DOHH2 (cell line): ENCODE results near the gene TMEM156.

Experiments
- H3F3A ChIP-seq: fragments of 200-600 bp; sonication (generic), shearing (Covaris generic); 2 replicates; pipeline ENCODE4 v1.6.0; 2016; ENCODE audit warnings: antibody characterized with exemption, mild to moderate bottlenecking; ENCODE audit not compliant: control insufficient read depth, insufficient read depth
- H3K27ac ChIP-seq: fragments of 200-600 bp; sonication (generic); 2 replicates; pipeline ENCODE4 v1.5.1; 2014; ENCODE audit warnings: low read depth, mild to moderate bottlenecking, low read length, moderate library complexity
- H3K27me3 ChIP-seq: fragments of 200-600 bp; sonication (generic); 2 replicates; pipeline ENCODE4 v1.6.1; 2014; ENCODE audit warnings: mild to moderate bottlenecking, low read length, mixed read lengths; ENCODE audit not compliant: control insufficient read depth
- H3K36me3 ChIP-seq: fragments of 200-600 bp; sonication (generic); 2 replicates; pipeline ENCODE4 v1.6.1; 2014; ENCODE audit warnings: mild to moderate bottlenecking, low read length, moderate library complexity, mixed read lengths; ENCODE audit not compliant: control insufficient read depth
- H3K4me1 ChIP-seq: fragments of 200-600 bp; sonication (generic); 2 replicates; pipeline ENCODE4 v1.6.1; 2014; ENCODE audit warnings: mild to moderate bottlenecking, low read length, mixed read lengths; ENCODE audit not compliant: control insufficient read depth
- H3K4me2 ChIP-seq: fragments of 200-600 bp; sonication (generic); 2 replicates; pipeline ENCODE4 v1.6.0; 2014; ENCODE audit warnings: mild to moderate bottlenecking, low read length, moderate library complexity
- H3K4me3 ChIP-seq: fragments of 200-600 bp; sonication (generic); 2 replicates; pipeline ENCODE4 v1.5.1; 2014; ENCODE audit warnings: mild to moderate bottlenecking, low read length, mixed read lengths
- H3K79me2 ChIP-seq: fragments of 200-600 bp; sonication (generic); 2 replicates; pipeline ENCODE4 v1.6.1; 2014; ENCODE audit warnings: mild to moderate bottlenecking, low read length, mixed read lengths; ENCODE audit not compliant: control insufficient read depth
- H3K9me2 ChIP-seq: fragments of 200-600 bp; sonication (generic); replicated peaks from 2 replicates; pipeline ENCODE4 v1.6.1; 2014; ENCODE audit warnings: mild to moderate bottlenecking, low read length, mixed read lengths; ENCODE audit not compliant: control insufficient read depth
- H3K9me3 ChIP-seq: fragments of 200-600 bp; sonication (generic); 2 replicates; pipeline ENCODE4 v1.6.1; 2014; ENCODE audit warnings: antibody characterized with exemption, low read length, mixed read lengths; ENCODE audit not compliant: control insufficient read depth, insufficient read depth
- H4K20me1 ChIP-seq: fragments of 200-600 bp; sonication (generic); 2 replicates; pipeline ENCODE4 v1.6.0; 2014; ENCODE audit warnings: low read depth, mild to moderate bottlenecking, antibody characterized with exemption, low read length, moderate library complexity; ENCODE audit not compliant: control insufficient read depth, insufficient read depth
- CTCF ChIP-seq: fragments of 200-600 bp; sonication (generic); IDR thresholded peaks from one replicate; pipeline ENCODE4 v1.5.1; 2014; ENCODE audit warnings: antibody characterized with exemption, mild to moderate bottlenecking, low read depth, low read length; ENCODE audit not compliant: poor library complexity, severe bottlenecking
- EZH2phosphoT487 ChIP-seq: fragments of 200-600 bp; sonication (generic); IDR thresholded peaks from 2 replicates; pipeline ENCODE4 v1.6.1; 2017; ENCODE audit warnings: borderline replicate concordance, mild to moderate bottlenecking, antibody characterized with exemption, low read length, moderate library complexity, mixed read lengths

The TMEM156 gene

GRCh38 chr4:39063430-39063829 is 31.2 kb upstream of the TMEM156 start:
- Histone ChIP-seq H3K9me3 (no peaks in the 10 kb centered on the region), H3K4me3 (no peak overlapping the region), H3K79me2 (peaks cover 89% of the 10 kb centered on the region), H3K27ac (no peak overlapping the region), H4K20me1 (peaks cover 6% of the 10 kb centered on the region; the same call in 1 of the 2 replicates), H3K27me3 (no peaks in the 10 kb centered on the region), H3K36me3 (no peaks in the 10 kb centered on the region), H3F3A (0 out of 2 replicates have a peak, but pooled peaks cover 3% of the 10 kb centered on the region), H3K4me2 (no peak overlapping the region), H3K9me2 (no peaks in the 10 kb centered on the region), H3K4me1 (peaks cover 28% of the 10 kb centered on the region)
- no peak for TF ChIP-seq EZH2phosphoT487
- TF ChIP-seq CTCF: no peak

- no peaks in the 10 kb centered on the region for H3K36me3 ChIP-seq
- no peak for TF ChIP-seq EZH2phosphoT487
- no peak for TF ChIP-seq CTCF
- H3K9me2 ChIP-seq: no peaks in the 10 kb centered on the region
- peaks cover 28% of the 10 kb centered on the region for H3K4me1 ChIP-seq
- no peaks in the 10 kb centered on the region for H3K27me3 ChIP-seq
- peaks cover 90% of the 10 kb centered on the region for H3K79me2 ChIP-seq
- H3K27ac ChIP-seq: no peak overlapping the region
- 0 out of 2 replicates have a peak, but pooled peaks cover 3% of the 10 kb centered on the region for H3F3A ChIP-seq
- no peaks in the 10 kb centered on the region for H3K9me3 ChIP-seq
- peaks cover 6% of the 10 kb centered on the region; the same call in 1 of the 2 replicates for H4K20me1 ChIP-seq
- peak overlapping the region; percentile 16; the same call in 1 of the 2 replicates for H3K4me2 ChIP-seq
- no peak overlapping the region for H3K4me3 ChIP-seq
Observed at GRCh38 chr4:39062770-39063097, 30.5 kb upstream of the TMEM156 start.

- H3K4me3 ChIP-seq: no peak within 1 kb of the TSS
- no peaks in the 10 kb centered on the region for H3K9me2 ChIP-seq
- no peak for TF ChIP-seq CTCF
- TF ChIP-seq EZH2phosphoT487: no peak
- peak within 1 kb of the TSS; percentile 16; the same call in 1 of the 2 replicates for H3K4me2 ChIP-seq
- peaks cover 6% of the 10 kb centered on the region; the same call in 1 of the 2 replicates for H4K20me1 ChIP-seq
- peaks cover 90% of the 10 kb centered on the region for H3K79me2 ChIP-seq
- H3K36me3 ChIP-seq: no peaks in the 10 kb centered on the region
- H3K27me3 ChIP-seq: no peaks in the 10 kb centered on the region
- H3K27ac ChIP-seq: no peak within 1 kb of the TSS
- no peaks in the 10 kb centered on the region for H3K9me3 ChIP-seq
- peaks cover 28% of the 10 kb centered on the region for H3K4me1 ChIP-seq
- H3F3A ChIP-seq: 0 out of 2 replicates have a peak, but pooled peaks cover 3% of the 10 kb centered on the region
Observed at GRCh38 chr4:39062094-39062769, 30.0 kb upstream of the TMEM156 start, which contains the start of gene KLHL5. KLHL5 (plus strand) TSS chr4:39062232; CDS start chr4:39062653, 421 bp downstream.
